HG03457 (cell line): ENCODE measurements around the gene ELSPBP1.
"Not testable (repeated sequence)": the region's sequence is repeated elsewhere in the genome, so short reads cannot be mapped to it uniquely, and the experiment has no call there.

Experiments used
- ATAC-seq: cut with Tn5 transposase; IDR thresholded peaks from one replicate; pipeline ENCODE4 v1.9.1; 2021; ENCODE audit warnings: moderate number of reproducible peaks; ENCODE audit not compliant: unreplicated experiment

Gene ELSPBP1

GRCh38 chr19:48041877-48042580, 47.6 kb downstream of the ELSPBP1 start:
- ATAC-seq = no peak

GRCh38 chr19:48043675-48044258, 49.3 kb downstream of the ELSPBP1 start, which contains the start of gene CABP5:
Gene CABP5, minus strand, starts transcription at chr19:48044079. Its CDS starts 157 bp downstream, at chr19:48043922.
- no peak for ATAC-seq

- no peak for ATAC-seq
Measured at GRCh38 chr19:48044561-48044960, 50.1 kb downstream of the ELSPBP1 start.

GRCh38 chr19:48051335-48052033, 57.1 kb downstream of the ELSPBP1 start:
- ATAC-seq = no peak

- ATAC-seq = no peak
Measured at GRCh38 chr19:48053076-48053475, 58.6 kb downstream of the ELSPBP1 start.

- no peak for ATAC-seq
Measured at GRCh38 chr19:48053856-48054255, 59.4 kb downstream of the ELSPBP1 start.

GRCh38 chr19:48059331-48059730, 64.9 kb downstream of the ELSPBP1 start:
- no peak for ATAC-seq

- ATAC-seq = no peak
Measured at GRCh38 chr19:48060381-48060780, 65.9 kb downstream of the ELSPBP1 start.

- ATAC-seq = no peak
Measured at GRCh38 chr19:48061401-48062344, 67.2 kb downstream of the ELSPBP1 start.

GRCh38 chr19:48064509-48064908, 70.1 kb downstream of the ELSPBP1 start:
- no peak for ATAC-seq

- no peak for ATAC-seq
Measured at GRCh38 chr19:48069435-48069834, 75.0 kb downstream of the ELSPBP1 start.

GRCh38 chr19:48070177-48070769, 75.8 kb downstream of the ELSPBP1 start:
- not testable (repeated sequence) for ATAC-seq
